Measurements from ENCODE around the gene DNAH14.

DNAH14 gene

DNA sequence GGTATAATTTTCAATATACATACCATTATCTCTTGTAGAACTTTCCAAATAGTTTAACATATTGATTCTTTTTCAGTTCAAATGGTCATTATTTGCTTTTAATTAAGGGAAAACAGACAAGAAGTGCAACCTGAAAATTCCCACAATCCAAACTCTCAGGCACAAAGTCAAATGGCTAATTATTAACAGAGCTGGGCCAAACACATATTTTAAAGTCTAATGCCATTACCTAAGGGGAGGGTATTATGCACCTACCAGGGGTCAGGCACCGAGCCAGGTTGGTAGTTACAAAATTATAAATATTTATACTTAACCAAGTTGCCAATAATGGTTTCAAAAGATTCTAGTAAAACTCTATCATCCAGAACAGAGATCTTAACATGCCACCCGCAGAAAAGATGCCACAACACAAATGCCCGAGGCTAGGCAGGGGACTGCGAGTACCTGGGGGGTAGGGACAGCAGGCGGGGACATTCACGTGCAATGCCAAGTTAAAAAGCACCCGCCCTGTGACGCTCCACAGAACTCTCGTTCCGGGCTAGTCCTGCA is 483.4 kb downstream of the DNAH14 start:
- TF ChIP-seq, protein P1, sequence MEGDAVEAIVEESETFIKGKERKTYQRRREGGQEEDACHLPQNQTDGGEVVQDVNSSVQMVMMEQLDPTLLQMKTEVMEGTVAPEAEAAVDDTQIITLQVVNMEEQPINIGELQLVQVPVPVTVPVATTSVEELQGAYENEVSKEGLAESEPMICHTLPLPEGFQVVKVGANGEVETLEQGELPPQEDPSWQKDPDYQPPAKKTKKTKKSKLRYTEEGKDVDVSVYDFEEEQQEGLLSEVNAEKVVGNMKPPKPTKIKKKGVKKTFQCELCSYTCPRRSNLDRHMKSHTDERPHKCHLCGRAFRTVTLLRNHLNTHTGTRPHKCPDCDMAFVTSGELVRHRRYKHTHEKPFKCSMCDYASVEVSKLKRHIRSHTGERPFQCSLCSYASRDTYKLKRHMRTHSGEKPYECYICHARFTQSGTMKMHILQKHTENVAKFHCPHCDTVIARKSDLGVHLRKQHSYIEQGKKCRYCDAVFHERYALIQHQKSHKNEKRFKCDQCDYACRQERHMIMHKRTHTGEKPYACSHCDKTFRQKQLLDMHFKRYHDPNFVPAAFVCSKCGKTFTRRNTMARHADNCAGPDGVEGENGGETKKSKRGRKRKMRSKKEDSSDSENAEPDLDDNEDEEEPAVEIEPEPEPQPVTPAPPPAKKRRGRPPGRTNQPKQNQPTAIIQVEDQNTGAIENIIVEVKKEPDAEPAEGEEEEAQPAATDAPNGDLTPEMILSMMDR (IDR thresholded peaks at IDR 0.05): no peak

DNA sequence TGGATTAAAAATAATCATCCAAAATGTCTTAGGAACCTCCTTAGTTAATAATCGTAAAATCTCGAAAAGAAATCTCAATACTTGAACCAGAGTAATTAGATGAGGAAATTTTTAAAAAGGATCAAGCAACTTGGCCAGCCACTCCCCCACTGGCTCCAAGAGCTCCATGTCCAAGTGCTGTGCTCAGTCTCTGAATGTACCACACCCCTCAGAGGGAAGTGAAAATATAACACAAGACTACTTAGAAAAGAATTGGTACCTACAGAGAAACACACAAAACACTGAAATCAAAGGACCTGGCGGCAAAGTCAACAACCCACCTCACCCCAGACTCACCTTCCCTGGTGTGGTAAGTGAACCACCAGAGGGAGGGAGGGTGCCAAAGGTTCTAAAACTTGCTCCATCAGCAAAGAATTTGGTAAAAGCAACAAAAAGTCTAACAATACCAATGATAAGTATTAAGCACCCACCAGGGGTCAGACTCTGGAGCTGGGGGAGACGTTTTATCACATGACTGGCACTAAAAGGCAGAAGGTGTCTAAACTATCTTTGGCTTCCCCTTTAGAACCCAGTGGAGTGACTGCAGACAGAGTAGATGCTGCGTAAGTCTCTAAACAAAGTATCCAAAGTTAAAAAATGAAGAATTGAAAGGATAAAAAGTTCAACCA is 484.4 kb downstream of the DNAH14 start:
- TF ChIP-seq, protein P1 (IDR thresholded peaks at IDR 0.05): no peak

- TF ChIP-seq, protein P1 (IDR thresholded peaks at IDR 0.05): no peak
Measured at GRCh38 chr1:225415307-225415706, 485.8 kb downstream of the DNAH14 start.

GRCh38 chr1:225415967-225416745 is 486.7 kb downstream of the DNAH14 start:
- TF ChIP-seq, protein P1 (IDR thresholded peaks at IDR 0.05): no peak

- TF ChIP-seq, protein P1 (IDR thresholded peaks at IDR 0.05): no peak
Measured at GRCh38 chr1:225418059-225418458, 488.6 kb downstream of the DNAH14 start.

- TF ChIP-seq, protein P1 (IDR thresholded peaks at IDR 0.05): no peak; the same call in 1 of the 2 replicates
Measured at GRCh38 chr1:225418598-225418997, 489.1 kb downstream of the DNAH14 start.

DNA sequence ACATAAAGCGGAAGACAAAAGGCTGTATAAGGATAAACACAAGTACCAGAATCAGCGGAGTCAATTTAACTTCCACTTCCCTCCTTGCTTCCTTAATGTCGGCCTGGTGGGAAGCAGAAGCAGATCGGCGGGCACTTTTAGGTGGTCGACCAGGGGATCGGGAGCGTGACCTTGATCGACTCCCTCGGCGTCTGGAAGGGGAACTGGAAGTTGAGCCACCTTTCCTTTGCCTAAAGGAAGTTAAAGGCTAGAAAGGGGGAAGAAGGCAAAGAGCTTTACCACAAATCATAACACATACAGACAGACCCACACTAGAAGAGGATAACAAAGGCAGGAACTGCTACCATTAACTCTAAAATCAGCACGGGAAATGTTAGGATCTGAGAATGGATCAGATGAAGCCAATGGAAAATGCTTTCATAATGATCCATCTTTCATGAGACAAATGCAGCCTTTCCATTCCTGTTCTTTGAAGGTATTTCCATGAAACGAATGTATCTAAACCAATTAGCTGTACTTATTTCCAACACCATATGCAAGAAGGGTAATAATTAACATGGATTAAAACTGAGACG is 492.6 kb downstream of the DNAH14 start:
- TF ChIP-seq, protein P1 (IDR thresholded peaks at IDR 0.05): no peak
